WERI-Rb-1 (cell line): ENCODE data around the gene COL18A1.
"Not testable (repeated sequence)": the region's sequence is repeated elsewhere in the genome, so short reads cannot be mapped to it uniquely, and the experiment has no call there.

Experiments used
- DNase-seq: peaks from one replicate; pipeline ENCODE4 v3.0.0-alpha.2; 2020
- H3K27ac ChIP-seq: fragments of 250-450 bp; sonication (Bioruptor Pico); 2 replicates; pipeline ENCODE4 v1.5.1; 2020; ENCODE audit warnings: mild to moderate bottlenecking, moderate library complexity
- H3K27me3 ChIP-seq: fragments of 250-450 bp; sonication (Bioruptor Pico); 2 replicates; pipeline ENCODE4 v1.5.1; 2021; ENCODE audit warnings: mild to moderate bottlenecking, low read depth, moderate library complexity; ENCODE audit not compliant: insufficient read depth, severe bottlenecking
- H3K36me3 ChIP-seq: fragments of 250-450 bp; sonication (Bioruptor Pico); 2 replicates; pipeline ENCODE4 v1.5.1; 2020; ENCODE audit warnings: mild to moderate bottlenecking, moderate library complexity
- H3K4me3 ChIP-seq: 2 replicates; pipeline ENCODE4 v1.5.1; 2011; ENCODE audit warnings: low read depth, mild to moderate bottlenecking, control low read depth, low read length
- H3K9me3 ChIP-seq: fragments of 250-450 bp; sonication (Bioruptor Pico); 2 replicates; pipeline ENCODE4 v1.5.1; 2021; ENCODE audit warnings: mild to moderate bottlenecking, moderate library complexity; ENCODE audit not compliant: severe bottlenecking
- TF ChIP-seq, protein P1 (sequence below): IDR thresholded peaks from 2 replicates; pipeline ENCODE4 v1.5.1; 2011; ENCODE audit warnings: low read depth, mild to moderate bottlenecking, control low read depth, inconsistent platforms, low read length

COL18A1 gene

DNA sequence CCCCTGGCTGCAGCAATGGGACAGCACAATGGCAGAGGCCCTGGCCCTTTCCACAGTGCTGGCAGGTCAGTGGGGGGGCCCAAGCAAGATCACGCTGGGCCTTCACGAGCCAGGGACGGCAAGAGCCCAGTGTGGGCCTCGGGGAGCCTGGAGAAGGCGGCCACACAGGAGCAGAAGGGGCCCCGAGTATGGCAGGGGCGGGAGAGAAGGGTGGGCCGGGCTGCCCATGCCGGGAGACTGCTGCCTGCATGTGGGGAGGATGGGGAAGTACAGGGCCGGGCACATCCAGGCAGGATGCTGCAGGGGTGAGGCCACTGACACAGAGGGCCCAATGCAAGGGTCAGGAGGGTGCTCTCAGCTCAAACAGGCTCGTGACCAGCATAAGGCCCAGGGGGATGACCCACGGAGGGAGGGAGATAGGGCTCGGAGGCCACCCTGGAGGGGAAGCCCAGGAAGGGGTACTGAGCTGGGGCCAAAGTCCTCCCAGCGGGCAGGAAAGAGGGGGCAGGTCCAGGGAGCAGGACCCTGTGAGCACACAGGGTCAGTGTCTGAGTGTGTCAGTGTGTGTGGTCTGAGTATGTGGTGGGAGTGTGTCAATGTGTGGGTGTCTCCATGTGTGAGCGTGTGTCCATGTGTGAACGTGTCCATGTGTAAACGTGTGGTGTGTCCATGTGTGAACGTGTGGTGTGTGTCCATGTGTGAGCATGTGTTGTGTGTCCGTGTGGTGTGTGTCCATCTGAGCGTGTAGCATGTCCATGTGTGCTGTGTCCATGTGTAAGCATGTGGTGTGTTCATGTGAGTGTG, 124.2 kb downstream of the COL18A1 start:
- TF ChIP-seq, protein P1, sequence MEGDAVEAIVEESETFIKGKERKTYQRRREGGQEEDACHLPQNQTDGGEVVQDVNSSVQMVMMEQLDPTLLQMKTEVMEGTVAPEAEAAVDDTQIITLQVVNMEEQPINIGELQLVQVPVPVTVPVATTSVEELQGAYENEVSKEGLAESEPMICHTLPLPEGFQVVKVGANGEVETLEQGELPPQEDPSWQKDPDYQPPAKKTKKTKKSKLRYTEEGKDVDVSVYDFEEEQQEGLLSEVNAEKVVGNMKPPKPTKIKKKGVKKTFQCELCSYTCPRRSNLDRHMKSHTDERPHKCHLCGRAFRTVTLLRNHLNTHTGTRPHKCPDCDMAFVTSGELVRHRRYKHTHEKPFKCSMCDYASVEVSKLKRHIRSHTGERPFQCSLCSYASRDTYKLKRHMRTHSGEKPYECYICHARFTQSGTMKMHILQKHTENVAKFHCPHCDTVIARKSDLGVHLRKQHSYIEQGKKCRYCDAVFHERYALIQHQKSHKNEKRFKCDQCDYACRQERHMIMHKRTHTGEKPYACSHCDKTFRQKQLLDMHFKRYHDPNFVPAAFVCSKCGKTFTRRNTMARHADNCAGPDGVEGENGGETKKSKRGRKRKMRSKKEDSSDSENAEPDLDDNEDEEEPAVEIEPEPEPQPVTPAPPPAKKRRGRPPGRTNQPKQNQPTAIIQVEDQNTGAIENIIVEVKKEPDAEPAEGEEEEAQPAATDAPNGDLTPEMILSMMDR: no peak
- Histone ChIP-seq H3K4me3 (no peak overlapping the region), H3K27ac (no peak overlapping the region), H3K27me3 (no peaks in the 10 kb centered on the region), H3K9me3 (no peaks in the 10 kb centered on the region), H3K36me3 (peaks cover 80% of the 10 kb centered on the region)
- no peak for DNase-seq

DNA sequence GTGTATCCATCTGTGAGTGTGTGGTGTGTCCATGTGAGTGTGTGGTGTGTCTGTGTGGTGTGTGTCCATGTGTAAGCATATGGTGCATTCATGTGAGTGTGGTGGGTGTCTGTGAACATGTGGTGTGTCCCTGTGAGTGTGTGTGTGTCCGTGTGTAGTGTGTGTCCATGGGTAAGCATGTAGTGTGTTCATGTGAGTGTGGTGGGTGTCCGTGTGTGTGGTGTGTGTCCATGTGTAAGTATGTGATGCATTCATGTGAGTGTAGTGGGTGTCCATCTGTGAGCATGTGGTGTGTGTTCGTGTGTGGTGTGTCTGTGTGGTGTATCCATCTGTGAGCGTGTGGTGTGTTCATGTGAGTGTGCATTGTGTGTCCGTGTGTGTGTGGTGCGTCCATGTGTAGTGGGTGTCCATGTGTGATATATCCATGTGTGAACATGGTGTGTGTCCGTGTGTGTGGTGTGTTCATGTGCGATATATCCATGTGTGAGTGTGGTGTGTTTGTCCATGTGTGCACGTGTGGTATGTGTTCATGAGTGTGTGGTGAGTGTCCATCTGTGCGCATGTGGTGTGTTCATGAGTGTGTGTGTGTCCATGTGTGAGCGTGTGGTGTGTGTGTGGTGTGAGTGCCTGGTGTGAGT, 124.9 kb downstream of the COL18A1 start:
- Histone ChIP-seq H3K27ac (no peak overlapping the region), H3K4me3 (no peak overlapping the region), H3K36me3 (peaks cover 84% of the 10 kb centered on the region), H3K9me3 (no peaks in the 10 kb centered on the region), H3K27me3 (no peaks in the 10 kb centered on the region)
- no peak for DNase-seq
- TF ChIP-seq, protein P1: no peak

DNA sequence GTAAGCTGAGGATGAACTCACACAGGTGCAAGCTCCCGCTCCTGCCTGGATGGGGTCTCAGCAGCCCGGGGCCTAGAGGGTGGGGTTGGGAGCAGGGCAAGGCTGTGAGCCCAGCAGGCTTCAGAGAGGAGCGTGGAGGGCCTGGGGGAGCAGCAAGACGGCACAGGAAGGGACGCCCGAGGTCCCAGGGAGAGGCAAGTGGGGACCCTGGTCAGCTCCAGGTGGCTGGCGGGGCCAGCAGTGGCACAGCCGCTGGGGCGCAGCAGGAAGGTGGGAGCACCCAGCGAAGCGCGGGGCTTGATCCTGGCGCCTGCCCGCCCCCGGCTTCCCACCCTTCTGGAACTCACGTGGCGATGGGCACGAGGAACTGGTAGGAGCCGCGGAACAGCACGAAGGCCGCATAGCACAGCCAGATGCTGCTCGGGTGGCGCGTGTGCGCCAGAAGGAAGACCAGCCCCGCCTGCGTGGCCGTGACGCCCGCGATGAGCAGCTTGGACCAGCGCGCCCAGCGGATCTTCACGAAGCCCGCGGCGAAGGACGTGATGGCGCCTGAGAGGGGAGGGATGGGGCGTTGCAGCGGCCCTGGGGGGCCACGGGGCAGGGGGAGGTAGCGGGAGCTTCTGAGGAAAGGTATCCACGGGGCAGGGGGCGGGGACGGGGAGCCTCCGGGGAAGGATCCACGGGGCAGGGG, 125.6 kb downstream of the COL18A1 start:
- H3K27me3 ChIP-seq: no peaks in the 10 kb centered on the region
- DNase-seq: no peak
- no peaks in the 10 kb centered on the region for H3K9me3 ChIP-seq
- no peak overlapping the region for H3K27ac ChIP-seq
- TF ChIP-seq, protein P1: no peak
- no peak overlapping the region for H3K4me3 ChIP-seq
- H3K36me3 ChIP-seq: peaks cover 84% of the 10 kb centered on the region

DNA sequence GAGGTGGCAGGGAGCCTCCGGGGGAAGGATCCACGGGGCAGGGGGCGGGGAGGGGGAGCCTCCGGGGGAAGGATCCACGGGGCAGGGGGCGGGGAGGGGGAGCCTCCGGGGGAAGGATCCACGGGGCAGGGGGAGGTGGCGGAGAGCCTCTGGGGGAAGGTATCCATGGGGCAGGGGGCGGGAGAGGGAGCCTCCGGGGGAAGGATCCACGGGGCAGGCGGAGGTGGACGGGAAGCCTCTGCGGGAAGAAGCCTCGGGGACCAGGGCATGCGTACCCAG, 126.1 kb downstream of the COL18A1 start:
- not testable (repeated sequence) for H3K9me3 ChIP-seq, H3K4me3 ChIP-seq, H3K27ac ChIP-seq, DNase-seq, H3K27me3 ChIP-seq
- H3K36me3 ChIP-seq: peaks cover 84% of the 10 kb centered on the region

GRCh38 chr21:45531393-45532215, 126.6 kb downstream of the COL18A1 start:
- Histone ChIP-seq H3K27ac (no peak overlapping the region), H3K27me3 (no peaks in the 10 kb centered on the region), H3K4me3 (no peak overlapping the region), H3K36me3 (peaks cover 84% of the 10 kb centered on the region), H3K9me3 (no peaks in the 10 kb centered on the region)
- TF ChIP-seq, protein P1: no peak
- no peak for DNase-seq

- Histone ChIP-seq H3K27ac (peak overlapping the region; percentile 86), H3K9me3 (no peaks in the 10 kb centered on the region), H3K36me3 (peaks cover 78% of the 10 kb centered on the region), H3K4me3 (no peak overlapping the region), H3K27me3 (no peaks in the 10 kb centered on the region)
- no peak for DNase-seq
- TF ChIP-seq, protein P1: no peak
Measured at GRCh38 chr21:45532826-45533360, 127.9 kb downstream of the COL18A1 start.
